ENCODE data around the gene TTC39A. TPM values are rescaled to one million over a fixed set of nuclear protein-coding genes. Genes with fewer than 3 reads are reported as not detected.
"Not testable (repeated sequence)": the region's sequence is repeated elsewhere in the genome, so short reads cannot be mapped to it uniquely, and the experiment has no call there.

TTC39A gene
- total and polyA plus RNA-seq, 4 donors = 16.6 to 46.8 (median 28.5) TPM

DNA sequence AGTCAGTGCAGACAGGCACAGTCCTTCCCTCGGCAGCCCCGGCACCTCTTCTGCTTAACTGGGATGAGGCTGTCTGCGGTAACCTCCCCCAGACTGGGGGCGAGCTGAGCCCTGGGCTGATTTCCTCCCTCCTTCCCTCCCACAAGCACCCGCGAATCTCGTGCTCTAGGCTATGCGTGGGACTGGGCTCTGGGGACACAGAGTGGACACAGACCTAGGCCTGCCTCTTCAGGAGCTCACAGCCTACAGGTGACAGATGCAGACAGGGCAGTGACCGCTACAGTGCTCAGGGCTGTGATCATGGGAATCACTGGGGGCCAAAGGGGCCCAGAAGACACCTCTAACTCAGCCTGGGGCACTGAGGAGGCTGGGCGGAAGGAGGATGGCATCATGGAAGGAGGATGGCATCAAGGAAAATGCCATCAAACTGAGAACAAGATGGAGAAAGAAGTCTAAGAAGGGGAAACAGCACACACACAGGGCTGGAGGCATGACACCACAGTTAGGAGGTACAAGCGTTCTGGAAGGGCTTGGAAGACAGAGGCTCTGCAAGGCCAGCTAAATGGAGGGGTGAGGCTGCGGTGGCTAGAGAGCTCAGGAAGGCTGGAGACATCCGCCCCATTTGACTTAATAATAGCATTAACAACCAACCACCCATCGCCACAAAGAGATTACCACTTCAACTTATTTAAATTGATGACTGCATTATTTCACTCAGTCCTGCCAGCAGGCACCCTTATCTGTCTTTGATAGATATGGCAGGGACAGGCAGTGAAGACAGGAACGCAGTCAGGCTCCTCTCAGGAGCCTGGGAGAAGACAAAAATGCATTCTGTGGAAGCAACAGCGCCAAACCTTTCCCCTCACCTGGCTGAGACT is 4.2 kb downstream of the TTC39A start:
- DNase-seq = no peak
- peaks cover 0 to 13% (median 10%) of the 10 kb centered on the region in 3 donors for H3K27me3 ChIP-seq (ENCODE audit: control insufficient read depth in 3 of 3, insufficient read depth in 3 of 3, low read length in 2 of 3)
- no peak for ATAC-seq (ENCODE audit: insufficient read depth, low FRiP score)

DNA sequence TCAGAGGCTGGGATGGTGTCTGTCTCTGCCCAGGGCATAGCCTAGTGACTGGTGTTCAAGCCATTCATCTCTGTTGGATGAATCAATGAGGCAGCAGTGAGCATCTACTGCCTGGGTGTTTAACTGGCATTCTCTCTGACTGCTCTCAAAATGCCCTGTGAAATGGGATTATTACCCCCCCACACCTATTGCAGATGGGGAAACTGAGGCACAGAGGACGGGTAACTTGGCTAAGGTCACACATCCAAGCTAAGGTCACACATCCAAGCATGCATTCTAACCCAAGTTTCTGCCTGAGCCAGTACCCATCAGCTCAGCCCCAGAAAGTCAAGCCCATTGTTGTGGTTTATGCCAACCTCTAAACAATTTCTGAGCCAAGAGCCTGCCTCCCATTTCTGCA is 5.0 kb downstream of the TTC39A start:
- DNase-seq (no peak), ATAC-seq (ENCODE audit: insufficient read depth, low FRiP score) (no peak)
- no peaks in the 10 kb centered on the region for H3K36me3 ChIP-seq (ENCODE audit: control insufficient read depth in 4 of 4, insufficient read depth in 4 of 4, low read length in 4 of 4)
- peaks cover 0 to 8% (median 6%) of the 10 kb centered on the region in 3 donors for H3K27me3 ChIP-seq (ENCODE audit: control insufficient read depth in 3 of 3, insufficient read depth in 3 of 3, low read length in 2 of 3)
- no peaks in the 10 kb centered on the region for H3K9me3 ChIP-seq (ENCODE audit: control insufficient read depth in 4 of 4, insufficient read depth in 3 of 4, low read length in 3 of 4)
- H3K27ac ChIP-seq (ENCODE audit: low read depth in 1 of 2, low read length in 1 of 2) = no peak overlapping the region
- H3K4me1 ChIP-seq (ENCODE audit: control insufficient read depth in 5 of 5, insufficient read depth in 5 of 5, low read length in 5 of 5) = peaks cover 0 to 6% (median 0%) of the 10 kb centered on the region in 5 donors
- no peak overlapping the region for H3K4me3 ChIP-seq
- 80 to 81% methylated on average over 1 of the region's 1 CpG for WGBS, 2 donors
- TF ChIP-seq, protein P1, sequence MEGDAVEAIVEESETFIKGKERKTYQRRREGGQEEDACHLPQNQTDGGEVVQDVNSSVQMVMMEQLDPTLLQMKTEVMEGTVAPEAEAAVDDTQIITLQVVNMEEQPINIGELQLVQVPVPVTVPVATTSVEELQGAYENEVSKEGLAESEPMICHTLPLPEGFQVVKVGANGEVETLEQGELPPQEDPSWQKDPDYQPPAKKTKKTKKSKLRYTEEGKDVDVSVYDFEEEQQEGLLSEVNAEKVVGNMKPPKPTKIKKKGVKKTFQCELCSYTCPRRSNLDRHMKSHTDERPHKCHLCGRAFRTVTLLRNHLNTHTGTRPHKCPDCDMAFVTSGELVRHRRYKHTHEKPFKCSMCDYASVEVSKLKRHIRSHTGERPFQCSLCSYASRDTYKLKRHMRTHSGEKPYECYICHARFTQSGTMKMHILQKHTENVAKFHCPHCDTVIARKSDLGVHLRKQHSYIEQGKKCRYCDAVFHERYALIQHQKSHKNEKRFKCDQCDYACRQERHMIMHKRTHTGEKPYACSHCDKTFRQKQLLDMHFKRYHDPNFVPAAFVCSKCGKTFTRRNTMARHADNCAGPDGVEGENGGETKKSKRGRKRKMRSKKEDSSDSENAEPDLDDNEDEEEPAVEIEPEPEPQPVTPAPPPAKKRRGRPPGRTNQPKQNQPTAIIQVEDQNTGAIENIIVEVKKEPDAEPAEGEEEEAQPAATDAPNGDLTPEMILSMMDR (IDR thresholded peaks at IDR 0.05; ENCODE audit: control extremely low read depth, extremely low read depth) = no peak
- no peak overlapping the region for H3K9ac ChIP-seq (ENCODE audit: insufficient read depth in 1 of 2, low read length in 2 of 2)

More for the DNA sequence above, 4.2 kb downstream of the TTC39A start:
- no peak overlapping the region for H3K4me3 ChIP-seq
- peak overlapping the region in 1 of 2 donors; percentile 42 for H3K27ac ChIP-seq (ENCODE audit: low read depth in 1 of 2, low read length in 1 of 2)
- H3K9ac ChIP-seq (ENCODE audit: insufficient read depth in 1 of 2, low read length in 2 of 2) = no peak overlapping the region
- no peaks in the 10 kb centered on the region for H3K9me3 ChIP-seq (ENCODE audit: control insufficient read depth in 4 of 4, insufficient read depth in 3 of 4, low read length in 3 of 4)
- H3K4me1 ChIP-seq (ENCODE audit: control insufficient read depth in 5 of 5, insufficient read depth in 5 of 5, low read length in 5 of 5) = peaks cover 0 to 6% (median 0%) of the 10 kb centered on the region in 5 donors
- WGBS, 2 donors = 89 to 91% methylated on average over 16 of the region's 16 CpGs
- H3K36me3 ChIP-seq (ENCODE audit: control insufficient read depth in 4 of 4, insufficient read depth in 4 of 4, low read length in 4 of 4) = no peaks in the 10 kb centered on the region
- TF ChIP-seq, protein P1 (IDR thresholded peaks at IDR 0.05; ENCODE audit: control extremely low read depth, extremely low read depth) = no peak

DNA sequence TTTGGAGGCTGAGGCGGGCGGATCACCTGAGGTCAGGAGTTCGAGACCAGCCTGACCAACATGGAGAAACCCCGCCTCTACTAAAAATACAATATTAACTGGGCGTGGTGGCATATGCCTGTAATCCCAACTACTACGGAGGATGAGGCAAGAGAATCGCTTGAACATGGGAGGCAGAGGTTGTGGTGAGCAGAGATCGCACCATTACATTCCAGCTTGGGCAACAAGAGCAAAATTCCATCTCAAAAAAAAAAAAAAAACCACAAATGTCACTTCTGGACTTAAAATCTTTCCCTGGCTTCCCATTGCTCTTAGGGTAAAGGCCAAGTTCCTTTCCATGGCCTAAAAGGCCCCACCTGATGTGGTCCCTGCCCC is 5.4 kb downstream of the TTC39A start:
- not testable (repeated sequence) for ATAC-seq (ENCODE audit: insufficient read depth, low FRiP score); H3K4me1 ChIP-seq (ENCODE audit: control insufficient read depth in 5 of 5, insufficient read depth in 5 of 5, low read length in 5 of 5); H3K27me3 ChIP-seq (ENCODE audit: control insufficient read depth in 3 of 3, insufficient read depth in 3 of 3, low read length in 2 of 3); H3K9ac ChIP-seq (ENCODE audit: insufficient read depth in 1 of 2, low read length in 2 of 2); H3K36me3 ChIP-seq (ENCODE audit: control insufficient read depth in 4 of 4, insufficient read depth in 4 of 4, low read length in 4 of 4); DNase-seq; H3K27ac ChIP-seq (ENCODE audit: low read depth in 1 of 2, low read length in 1 of 2); H3K4me3 ChIP-seq; H3K9me3 ChIP-seq (ENCODE audit: control insufficient read depth in 4 of 4, insufficient read depth in 3 of 4, low read length in 3 of 4)
- 96% methylated on average over 8 of the region's 8 CpGs for WGBS, 2 donors

DNA sequence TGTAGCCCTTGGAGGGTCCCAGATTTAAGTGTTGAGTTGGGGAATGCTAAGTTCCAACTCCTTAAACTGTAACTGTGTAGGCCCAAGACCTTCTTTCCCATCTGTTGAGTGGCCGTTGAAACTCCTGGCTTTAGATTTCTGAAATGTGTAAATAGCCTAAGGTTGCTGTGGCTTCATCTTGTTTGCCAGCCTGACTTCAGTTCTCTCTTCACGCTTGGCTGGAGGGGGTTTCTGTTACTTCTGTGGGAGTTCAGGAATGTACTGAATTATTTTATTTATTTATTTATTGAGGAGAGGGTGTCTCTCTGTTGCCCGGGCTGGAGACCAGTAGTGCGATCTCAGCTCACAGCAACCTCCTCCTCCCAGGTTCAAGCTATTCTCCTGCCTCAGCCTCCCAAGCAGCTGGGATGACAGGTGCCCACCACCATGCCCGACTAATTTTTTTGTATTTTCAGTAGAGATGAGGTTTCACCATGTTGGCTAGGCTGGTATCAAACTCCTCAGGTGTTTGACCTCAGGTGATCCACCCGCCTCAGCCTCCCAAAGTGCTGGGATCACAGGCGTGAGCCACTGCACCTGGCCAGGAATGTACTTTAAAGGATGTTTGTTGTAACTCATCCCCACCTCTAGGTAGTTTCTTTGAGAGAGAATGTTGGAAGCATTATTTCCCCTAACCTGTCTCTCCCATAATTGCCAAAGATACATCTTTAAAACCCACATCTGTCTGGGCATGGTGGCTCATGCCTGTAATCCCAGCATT is 5.9 kb downstream of the TTC39A start:
- Histone ChIP-seq H3K27ac (ENCODE audit: low read depth in 1 of 2, low read length in 1 of 2) (no peak overlapping the region), H3K9ac (ENCODE audit: insufficient read depth in 1 of 2, low read length in 2 of 2) (no peak overlapping the region), H3K27me3 (ENCODE audit: control insufficient read depth in 3 of 3, insufficient read depth in 3 of 3, low read length in 2 of 3) (peaks cover 0 to 2% (median 0%) of the 10 kb centered on the region in 3 donors), H3K4me1 (ENCODE audit: control insufficient read depth in 5 of 5, insufficient read depth in 5 of 5, low read length in 5 of 5) (peaks cover 0 to 6% (median 0%) of the 10 kb centered on the region in 5 donors), H3K4me3 (no peak overlapping the region), H3K36me3 (ENCODE audit: control insufficient read depth in 4 of 4, insufficient read depth in 4 of 4, low read length in 4 of 4) (no peaks in the 10 kb centered on the region), H3K9me3 (ENCODE audit: control insufficient read depth in 4 of 4, insufficient read depth in 3 of 4, low read length in 3 of 4) (no peaks in the 10 kb centered on the region)
- 87 to 90% methylated on average over 7 of the region's 7 CpGs for WGBS, 2 donors
- TF ChIP-seq, protein P1 (IDR thresholded peaks at IDR 0.05; ENCODE audit: control extremely low read depth, extremely low read depth) = no peak
- ATAC-seq (ENCODE audit: insufficient read depth, low FRiP score) (no peak), DNase-seq (no peak)
